ENCODE results near the gene CCDC15. TPM values are rescaled to one million over a fixed set of nuclear protein-coding genes. Genes with fewer than 3 reads are reported as not detected.

The CCDC15 gene
- total RNA-seq, 1 donor from 2014 or later, result 3.2 TPM

GRCh38 chr11:125079878-125080530 lies 126.0 kb downstream of the CCDC15 start:
- no peak for DNase-seq (ENCODE audit: extremely low spot score, unreplicated experiment)
- no peak for TF ChIP-seq CTCF (conservative IDR thresholded peaks at IDR 0.05)
- Mint-ChIP-seq H3K4me3 (no peak overlapping the region), H3K27me3 (peaks cover 3% of the 10 kb centered on the region), H3K4me1 (ENCODE audit: unreplicated experiment) (peaks cover 5% of the 10 kb centered on the region), H3K27ac (no peak overlapping the region), H3K36me3 (no peaks in the 10 kb centered on the region), H3K9me3 (no peaks in the 10 kb centered on the region)

- H3K27me3 Mint-ChIP-seq, result peaks cover 3% of the 10 kb centered on the region
- no peak for DNase-seq (ENCODE audit: extremely low spot score, unreplicated experiment)
- no peak overlapping the region for H3K27ac Mint-ChIP-seq
- TF ChIP-seq CTCF (conservative IDR thresholded peaks at IDR 0.05), result no peak
- peaks cover 5% of the 10 kb centered on the region for H3K4me1 Mint-ChIP-seq (ENCODE audit: unreplicated experiment)
- no peaks in the 10 kb centered on the region for H3K9me3 Mint-ChIP-seq
- H3K4me3 Mint-ChIP-seq, result no peak overlapping the region
- H3K36me3 Mint-ChIP-seq, result no peaks in the 10 kb centered on the region
These were observed 126.5 kb downstream of the CCDC15 start for GRCh38 chr11:125080531-125080911.

GRCh38 chr11:125081098-125081798 lies 127.2 kb downstream of the CCDC15 start:
- H3K36me3 Mint-ChIP-seq, result no peaks in the 10 kb centered on the region
- H3K4me3 Mint-ChIP-seq, result no peak overlapping the region
- H3K4me1 Mint-ChIP-seq (ENCODE audit: unreplicated experiment), result peaks cover 5% of the 10 kb centered on the region
- no peak for TF ChIP-seq CTCF (conservative IDR thresholded peaks at IDR 0.05)
- no peaks in the 10 kb centered on the region for H3K9me3 Mint-ChIP-seq
- DNase-seq (ENCODE audit: extremely low spot score, unreplicated experiment), result no peak
- peaks cover 9% of the 10 kb centered on the region for H3K27me3 Mint-ChIP-seq
- no peak overlapping the region for H3K27ac Mint-ChIP-seq

- Mint-ChIP-seq H3K36me3 (no peaks in the 10 kb centered on the region), H3K27me3 (peaks cover 9% of the 10 kb centered on the region), H3K9me3 (no peaks in the 10 kb centered on the region), H3K27ac (no peak overlapping the region), H3K4me1 (ENCODE audit: unreplicated experiment) (peaks cover 5% of the 10 kb centered on the region), H3K4me3 (no peak overlapping the region)
- TF ChIP-seq CTCF (conservative IDR thresholded peaks at IDR 0.05), result no peak
- no peak for DNase-seq (ENCODE audit: extremely low spot score, unreplicated experiment)
These were observed 128.0 kb downstream of the CCDC15 start for GRCh38 chr11:125082040-125082439.

GRCh38 chr11:125082611-125083311 lies 128.8 kb downstream of the CCDC15 start:
- Mint-ChIP-seq H3K4me3 (no peak overlapping the region), H3K9me3 (no peaks in the 10 kb centered on the region), H3K27me3 (peaks cover 9% of the 10 kb centered on the region), H3K36me3 (no peaks in the 10 kb centered on the region), H3K4me1 (ENCODE audit: unreplicated experiment) (peaks cover 5% of the 10 kb centered on the region), H3K27ac (peak overlapping the region; percentile 77)
- TF ChIP-seq CTCF (conservative IDR thresholded peaks at IDR 0.05), result no peak
- DNase-seq (ENCODE audit: extremely low spot score, unreplicated experiment), result no peak

All from type B pancreatic cell (in vitro differentiated cells).